Measurements from ENCODE around the gene LRMDA. TPM values are rescaled to one million over a fixed set of nuclear protein-coding genes. Genes with fewer than 3 reads are reported as not detected.

LRMDA gene
- total RNA-seq, 1 experiment from 2014 or later: 4.8 TPM

- no peak for TF ChIP-seq CTCF (IDR thresholded peaks at IDR 0.05 in 2 of 3, conservative IDR thresholded peaks at IDR 0.05 in 1 of 3; ENCODE audit: borderline replicate concordance in 1 of 3, insufficient read depth in 1 of 3, low read depth in 2 of 3, low read length in 2 of 3)
Measured at GRCh38 chr10:75870039-75870645, 438.7 kb downstream of the LRMDA start (continued).

- ChIA-PET RAD21 (ENCODE audit: low non-redundant PET in 1 of 2, low total read pairs in 2 of 2, uncharacterized antibody in 2 of 2, unreplicated experiment in 2 of 2) (no interaction called here), POLR2A (no interaction called here), CTCF (no interaction called here)
- TF ChIP-seq CBX3 (IDR thresholded peaks at IDR 0.05; ENCODE audit: low read depth): no peak
- TF ChIP-seq SP1 (IDR thresholded peaks at IDR 0.05; ENCODE audit: low read depth): no peak
- TF ChIP-seq EZH2 (IDR thresholded peaks at IDR 0.05): no peak
- TF ChIP-seq ATF3 (IDR thresholded peaks at IDR 0.05): no peak
- no peak for TF ChIP-seq TCF7L2 (IDR thresholded peaks at IDR 0.05; ENCODE audit: borderline replicate concordance, extremely low read depth, insufficient read depth, insufficient read length)
- no peak for TF ChIP-seq EZH2phosphoT487 (IDR thresholded peaks at IDR 0.05; ENCODE audit: borderline replicate concordance)
- TF ChIP-seq CEBPB (IDR thresholded peaks at IDR 0.05; ENCODE audit: low read depth): no peak
- no peak for TF ChIP-seq MAX (IDR thresholded peaks at IDR 0.05)
- no peak for TF ChIP-seq REST (IDR thresholded peaks at IDR 0.05; ENCODE audit: low read depth)
- BruUV-seq (replicated peaks): no TSS peak
- no peak for DNase-seq (ENCODE audit: low read depth, low spot score)
- Histone ChIP-seq H2AFZ (ENCODE audit: low read depth, low read length, poor library complexity, severe bottlenecking) (no peak overlapping the region), H3K79me2 (ENCODE audit: insufficient read depth, low read length) (no peaks in the 10 kb centered on the region), H3K9me3 (ENCODE audit: control insufficient read depth in 1 of 2, insufficient read depth in 1 of 2, low read depth in 1 of 2, low read length in 2 of 2) (no peaks in the 10 kb centered on the region), H3K9ac (ENCODE audit: low read length) (no peak overlapping the region), H3K9me2 (ENCODE audit: insufficient read depth) (no peaks in the 10 kb centered on the region), H3K36me3 (ENCODE audit: control insufficient read depth in 1 of 2, insufficient read depth in 2 of 2, low read length in 2 of 2) (no peaks in the 10 kb centered on the region), H3K4me1 (ENCODE audit: control insufficient read depth in 1 of 2, insufficient read depth in 2 of 2, low read length in 2 of 2) (no peaks in the 10 kb centered on the region), H3K27ac (ENCODE audit: low read depth, low read length) (no peak overlapping the region), H3K4me2 (ENCODE audit: low read length) (no peak overlapping the region), H3K4me3 (replicated peaks in 1 of 2; ENCODE audit: low read depth in 1 of 2, low read length in 2 of 2) (no peak overlapping the region), H4K20me1 (ENCODE audit: insufficient read depth) (no peaks in the 10 kb centered on the region), H3K27me3 (ENCODE audit: insufficient read depth, low read length) (peaks cover 26% of the 10 kb centered on the region)
- ATAC-seq: no peak
- intact Hi-C loops (cut with micrococcal nuclease): no loop called here
Measured at GRCh38 chr10:75875740-75876139, 444.3 kb downstream of the LRMDA start.

Data from HCT116 (cell line).